ENCODE measurements around the gene CDKL4.
"Not testable (repeated sequence)": the region's sequence is repeated elsewhere in the genome, so short reads cannot be mapped to it uniquely, and the experiment has no call there.

The CDKL4 gene

DNA sequence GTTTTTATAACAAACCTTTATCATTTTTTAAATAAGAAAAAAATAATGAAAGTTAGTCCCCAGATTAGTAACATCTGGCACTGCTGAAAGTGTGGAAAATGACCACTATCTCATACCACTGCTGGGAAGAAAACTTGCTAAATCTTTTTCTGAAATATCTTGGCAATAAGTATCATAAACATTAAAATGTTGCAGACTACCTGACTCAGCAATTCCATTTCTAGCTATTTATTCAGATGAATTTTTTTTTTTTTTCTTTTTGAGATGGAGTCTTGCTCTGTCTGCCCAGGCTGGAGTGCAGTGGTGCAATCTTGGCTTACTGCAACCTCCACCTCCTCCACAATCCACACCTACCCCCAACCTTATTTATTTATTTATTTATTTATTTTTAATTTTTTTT, 87.7 kb downstream of the CDKL4 start:
- Histone ChIP-seq H2AFZ (ENCODE audit: low read depth, low read length) (no peak overlapping the region), H3K4me1 (ENCODE audit: low read length) (peaks cover 5% of the 10 kb centered on the region; the same call in 1 of the 2 replicates), H3K9ac (ENCODE audit: low read length) (no peak overlapping the region), H3K27me3 (ENCODE audit: low read depth, low read length) (no peaks in the 10 kb centered on the region), H3K36me3 (replicated peaks; ENCODE audit: low read depth, low read length) (no peaks in the 10 kb centered on the region), H3K4me2 (ENCODE audit: low read length) (no peak overlapping the region), H3K27ac (ENCODE audit: low read length) (no peak overlapping the region), H4K20me1 (ENCODE audit: insufficient read depth, low read length) (no peaks in the 10 kb centered on the region), H3K79me2 (ENCODE audit: low read length) (no peaks in the 10 kb centered on the region), H3K9me3 (ENCODE audit: insufficient read depth, low read length) (no peaks in the 10 kb centered on the region), H3K4me3 (ENCODE audit: low read length) (no peak overlapping the region)
- TF ChIP-seq EZH2phosphoT487 (IDR thresholded peaks at IDR 0.05; ENCODE audit: low read depth) (no peak), CTCF (IDR thresholded peaks at IDR 0.05; ENCODE audit: low read depth, low read length) (no peak)

DNA sequence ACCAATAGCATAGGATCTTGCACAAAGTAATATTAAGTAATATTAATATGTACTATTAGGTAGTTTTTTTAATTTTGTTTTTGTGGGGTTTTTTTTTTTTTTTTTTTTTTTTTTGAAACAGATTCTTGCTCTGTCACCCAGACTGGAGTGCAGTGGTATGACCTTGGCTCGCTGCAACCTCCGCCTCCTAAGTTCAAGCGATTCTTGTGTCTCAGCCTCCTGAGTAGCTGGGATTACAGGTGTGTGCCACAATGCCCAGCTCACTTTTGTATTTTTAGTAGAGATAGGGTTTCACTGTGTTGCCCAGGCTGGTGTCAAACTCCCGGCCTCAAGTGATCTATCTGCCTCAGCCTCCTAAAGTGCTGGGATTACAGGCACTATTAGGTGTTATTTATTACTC, 88.2 kb downstream of the CDKL4 start:
- not testable (repeated sequence) for H3K36me3 ChIP-seq (replicated peaks; ENCODE audit: low read depth, low read length)

GRCh38 chr2:39154944-39155343, 88.8 kb downstream of the CDKL4 start:
- no peaks in the 10 kb centered on the region for H3K79me2 ChIP-seq (ENCODE audit: low read length)
- peaks cover 5% of the 10 kb centered on the region; the same call in 1 of the 2 replicates for H3K4me1 ChIP-seq (ENCODE audit: low read length)
- H4K20me1 ChIP-seq (ENCODE audit: insufficient read depth, low read length), result no peaks in the 10 kb centered on the region
- no peaks in the 10 kb centered on the region for H3K27me3 ChIP-seq (ENCODE audit: low read depth, low read length)
- H2AFZ ChIP-seq (ENCODE audit: low read depth, low read length), result peak overlapping the region; percentile 93
- H3K4me3 ChIP-seq (ENCODE audit: low read length), result peak overlapping the region; percentile 68
- peak overlapping the region; percentile 69 for H3K4me2 ChIP-seq (ENCODE audit: low read length)
- TF ChIP-seq EZH2phosphoT487 (IDR thresholded peaks at IDR 0.05; ENCODE audit: low read depth) (no peak), CTCF (IDR thresholded peaks at IDR 0.05; ENCODE audit: low read depth, low read length) (no peak)
- H3K36me3 ChIP-seq (replicated peaks; ENCODE audit: low read depth, low read length), result no peaks in the 10 kb centered on the region
- no peak overlapping the region for H3K27ac ChIP-seq (ENCODE audit: low read length)
- no peaks in the 10 kb centered on the region for H3K9me3 ChIP-seq (ENCODE audit: insufficient read depth, low read length)
- H3K9ac ChIP-seq (ENCODE audit: low read length), result 0 out of 2 replicates have a peak overlapping the region, but pooled peaks have one; percentile 1

More for the DNA sequence above, 88.2 kb downstream of the CDKL4 start:
- H4K20me1 ChIP-seq (ENCODE audit: insufficient read depth, low read length); H3K9ac ChIP-seq (ENCODE audit: low read length); H2AFZ ChIP-seq (ENCODE audit: low read depth, low read length); H3K4me3 ChIP-seq (ENCODE audit: low read length); H3K27ac ChIP-seq (ENCODE audit: low read length); H3K9me3 ChIP-seq (ENCODE audit: insufficient read depth, low read length); H3K4me1 ChIP-seq (ENCODE audit: low read length); H3K27me3 ChIP-seq (ENCODE audit: low read depth, low read length); H3K4me2 ChIP-seq (ENCODE audit: low read length); H3K79me2 ChIP-seq (ENCODE audit: low read length): not testable (repeated sequence)

DNA sequence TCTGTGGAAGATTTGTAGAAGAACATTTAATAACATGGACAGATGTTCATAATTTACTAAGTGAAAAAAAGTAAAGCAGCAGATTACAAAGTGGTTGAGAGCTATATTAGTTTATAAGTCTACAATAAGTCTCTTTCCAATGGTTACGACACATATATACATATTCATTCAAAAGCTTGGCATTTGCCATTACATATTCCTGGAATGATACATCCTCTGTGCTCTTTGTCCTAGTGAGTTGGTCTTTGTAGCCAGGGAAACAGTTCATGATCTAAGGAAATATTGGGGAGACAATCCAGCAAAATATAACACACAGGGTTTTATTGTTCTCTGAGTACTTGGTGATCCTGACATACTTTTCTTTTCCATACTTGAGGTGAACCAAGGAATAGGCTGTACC, 90.5 kb downstream of the CDKL4 start:
- Histone ChIP-seq H3K27ac (ENCODE audit: low read length) (no peak overlapping the region), H3K36me3 (replicated peaks; ENCODE audit: low read depth, low read length) (no peaks in the 10 kb centered on the region), H3K4me3 (ENCODE audit: low read length) (no peak overlapping the region), H3K79me2 (ENCODE audit: low read length) (no peaks in the 10 kb centered on the region), H2AFZ (ENCODE audit: low read depth, low read length) (no peak overlapping the region), H3K4me1 (ENCODE audit: low read length) (peaks cover 5% of the 10 kb centered on the region; the same call in 1 of the 2 replicates), H3K27me3 (ENCODE audit: low read depth, low read length) (no peaks in the 10 kb centered on the region), H4K20me1 (ENCODE audit: insufficient read depth, low read length) (no peaks in the 10 kb centered on the region), H3K9ac (ENCODE audit: low read length) (no peak overlapping the region), H3K4me2 (ENCODE audit: low read length) (no peak overlapping the region), H3K9me3 (ENCODE audit: insufficient read depth, low read length) (no peaks in the 10 kb centered on the region)
- TF ChIP-seq EZH2phosphoT487 (IDR thresholded peaks at IDR 0.05; ENCODE audit: low read depth) (no peak), CTCF (IDR thresholded peaks at IDR 0.05; ENCODE audit: low read depth, low read length) (no peak)

GRCh38 chr2:39152504-39152903, 91.3 kb downstream of the CDKL4 start:
- TF ChIP-seq CTCF (IDR thresholded peaks at IDR 0.05; ENCODE audit: low read depth, low read length), result no peak
- no peak for TF ChIP-seq EZH2phosphoT487 (IDR thresholded peaks at IDR 0.05; ENCODE audit: low read depth)
- no peak overlapping the region for H2AFZ ChIP-seq (ENCODE audit: low read depth, low read length)
- H4K20me1 ChIP-seq (ENCODE audit: insufficient read depth, low read length), result no peaks in the 10 kb centered on the region

More at GRCh38 chr2:39152504-39152903, 91.3 kb downstream of the CDKL4 start:
- H3K4me2 ChIP-seq (ENCODE audit: low read length), result no peak overlapping the region
- H3K36me3 ChIP-seq (replicated peaks; ENCODE audit: low read depth, low read length), result no peaks in the 10 kb centered on the region
- H3K27me3 ChIP-seq (ENCODE audit: low read depth, low read length), result no peaks in the 10 kb centered on the region
- H3K4me3 ChIP-seq (ENCODE audit: low read length), result no peak overlapping the region
- no peak overlapping the region for H3K9ac ChIP-seq (ENCODE audit: low read length)
- no peaks in the 10 kb centered on the region for H3K79me2 ChIP-seq (ENCODE audit: low read length)
- no peak overlapping the region for H3K27ac ChIP-seq (ENCODE audit: low read length)
- no peaks in the 10 kb centered on the region for H3K9me3 ChIP-seq (ENCODE audit: insufficient read depth, low read length)
- peaks cover 5% of the 10 kb centered on the region; the same call in 1 of the 2 replicates for H3K4me1 ChIP-seq (ENCODE audit: low read length)
